ENCODE measurements around the gene EIF4A2.
"Not testable (repeated sequence)": the region's sequence is repeated elsewhere in the genome, so short reads cannot be mapped to it uniquely, and the experiment has no call there.

The EIF4A2 gene

GRCh38 chr3:186784820-186785494 is 1.6 kb downstream of the EIF4A2 start:
- no peak for DNase-seq (ENCODE audit: low read depth, low spot score)

GRCh38 chr3:186785495-186786018 is 2.2 kb downstream of the EIF4A2 start:
- DNase-seq (ENCODE audit: low read depth, low spot score): no peak

- DNase-seq (ENCODE audit: low read depth, low spot score): no peak
Observed at GRCh38 chr3:186786922-186787321, 3.5 kb downstream of the EIF4A2 start.

GRCh38 chr3:186787642-186788481 is 4.5 kb downstream of the EIF4A2 start:
- DNase-seq (ENCODE audit: low read depth, low spot score): no peak

- no peak for DNase-seq (ENCODE audit: low read depth, low spot score)
Observed at GRCh38 chr3:186788482-186789370, 5.3 kb downstream of the EIF4A2 start.

GRCh38 chr3:186789554-186790260 is 6.3 kb downstream of the EIF4A2 start:
- DNase-seq (ENCODE audit: low read depth, low spot score): no peak

GRCh38 chr3:186790261-186790981 is 7.0 kb downstream of the EIF4A2 start:
- no peak for DNase-seq (ENCODE audit: low read depth, low spot score)

- DNase-seq (ENCODE audit: low read depth, low spot score): no peak
Observed at GRCh38 chr3:186798239-186798874, 15.0 kb downstream of the EIF4A2 start.

GRCh38 chr3:186800285-186800684 is 16.9 kb downstream of the EIF4A2 start:
- no peak for DNase-seq (ENCODE audit: low read depth, low spot score)

- DNase-seq (ENCODE audit: low read depth, low spot score): no peak
Observed at GRCh38 chr3:186802701-186803100, 19.3 kb downstream of the EIF4A2 start.

- not testable (repeated sequence) for DNase-seq (ENCODE audit: low read depth, low spot score)
Observed at GRCh38 chr3:186803447-186803846, 20.1 kb downstream of the EIF4A2 start.

GRCh38 chr3:186806089-186807055 is 23.0 kb downstream of the EIF4A2 start, which contains the start of gene RFC4:
RFC4 (minus strand) TSS chr3:186806482; CDS start chr3:186804713, 1,769 bp downstream.
- no peak for DNase-seq (ENCODE audit: low read depth, low spot score)

GRCh38 chr3:186807231-186807630 is 23.9 kb downstream of the EIF4A2 start:
- DNase-seq (ENCODE audit: low read depth, low spot score): no peak

- DNase-seq (ENCODE audit: low read depth, low spot score): no peak
Observed at GRCh38 chr3:186810336-186810996, 27.1 kb downstream of the EIF4A2 start.

- not testable (repeated sequence) for DNase-seq (ENCODE audit: low read depth, low spot score)
Observed at GRCh38 chr3:186811313-186811712, 27.9 kb downstream of the EIF4A2 start.

GRCh38 chr3:186814100-186814499 is 30.7 kb downstream of the EIF4A2 start:
- no peak for DNase-seq (ENCODE audit: low read depth, low spot score)

GRCh38 chr3:186815435-186815834 is 32.1 kb downstream of the EIF4A2 start:
- DNase-seq (ENCODE audit: low read depth, low spot score): no peak

GRCh38 chr3:186818516-186818915 is 35.1 kb downstream of the EIF4A2 start:
- no peak for DNase-seq (ENCODE audit: low read depth, low spot score)

Data from brain pericyte (primary cell).